Retinal pigment epithelial cell (primary cell): ENCODE results near the gene GABRR2.

Source experiments
- DNase-seq: peaks from one replicate; pipeline ENCODE4 v3.0.0-alpha.2; 2010; ENCODE audit warnings: low read depth
- H3K4me3 ChIP-seq: 2 replicates; pipeline ENCODE4 v1.5.1; 2011; ENCODE audit warnings: mild to moderate bottlenecking, low read length, control low read depth, moderate library complexity
- TF ChIP-seq, protein P1 (sequence below): conservative IDR thresholded peaks from 2 replicates; pipeline ENCODE4 v1.5.1; 2011; ENCODE audit warnings: low read depth, low read length, control low read depth, inconsistent platforms

GABRR2 gene

DNA sequence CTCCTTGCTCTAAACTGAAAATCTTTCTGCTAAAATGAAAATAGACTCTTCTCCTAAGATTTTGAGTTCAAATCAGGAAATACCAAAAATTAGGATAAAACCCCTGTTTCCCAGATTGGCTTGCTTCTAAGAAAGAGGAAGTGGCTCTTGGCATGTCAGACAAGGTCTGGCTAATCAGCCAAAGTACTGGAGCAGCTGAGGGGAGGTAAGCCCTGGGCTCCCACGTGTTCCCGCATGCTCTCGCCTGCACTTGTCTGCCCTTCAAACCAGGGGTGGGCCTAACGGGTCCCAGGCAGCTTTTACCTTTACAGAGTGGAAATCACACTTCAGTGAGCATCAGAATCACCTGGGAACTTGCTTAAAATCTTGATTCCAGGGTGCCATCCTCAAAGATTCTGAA lies 54.8 kb downstream of the GABRR2 start:
- TF ChIP-seq, protein P1, sequence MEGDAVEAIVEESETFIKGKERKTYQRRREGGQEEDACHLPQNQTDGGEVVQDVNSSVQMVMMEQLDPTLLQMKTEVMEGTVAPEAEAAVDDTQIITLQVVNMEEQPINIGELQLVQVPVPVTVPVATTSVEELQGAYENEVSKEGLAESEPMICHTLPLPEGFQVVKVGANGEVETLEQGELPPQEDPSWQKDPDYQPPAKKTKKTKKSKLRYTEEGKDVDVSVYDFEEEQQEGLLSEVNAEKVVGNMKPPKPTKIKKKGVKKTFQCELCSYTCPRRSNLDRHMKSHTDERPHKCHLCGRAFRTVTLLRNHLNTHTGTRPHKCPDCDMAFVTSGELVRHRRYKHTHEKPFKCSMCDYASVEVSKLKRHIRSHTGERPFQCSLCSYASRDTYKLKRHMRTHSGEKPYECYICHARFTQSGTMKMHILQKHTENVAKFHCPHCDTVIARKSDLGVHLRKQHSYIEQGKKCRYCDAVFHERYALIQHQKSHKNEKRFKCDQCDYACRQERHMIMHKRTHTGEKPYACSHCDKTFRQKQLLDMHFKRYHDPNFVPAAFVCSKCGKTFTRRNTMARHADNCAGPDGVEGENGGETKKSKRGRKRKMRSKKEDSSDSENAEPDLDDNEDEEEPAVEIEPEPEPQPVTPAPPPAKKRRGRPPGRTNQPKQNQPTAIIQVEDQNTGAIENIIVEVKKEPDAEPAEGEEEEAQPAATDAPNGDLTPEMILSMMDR, result no peak
- no peak for DNase-seq
- no peak overlapping the region for H3K4me3 ChIP-seq

DNA sequence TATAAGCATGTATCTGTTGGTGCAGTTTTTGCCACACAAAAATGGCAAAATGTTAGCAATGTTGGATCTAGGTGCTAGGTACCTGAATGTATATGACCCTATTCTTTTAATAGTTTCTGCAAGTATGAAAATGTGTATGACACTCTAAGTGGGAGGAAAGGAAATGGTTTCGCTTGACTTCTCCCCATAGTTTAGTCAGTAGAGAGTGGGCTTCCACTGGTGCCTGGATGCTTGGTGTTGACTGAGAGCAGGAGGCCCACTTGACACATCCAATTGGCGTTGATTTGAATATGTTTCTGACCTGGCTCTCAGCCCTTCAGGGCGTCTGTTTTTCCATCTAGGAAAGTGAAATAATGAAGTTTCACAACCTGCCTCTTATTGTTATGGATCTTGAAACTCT lies 56.2 kb downstream of the GABRR2 start:
- TF ChIP-seq, protein P1, result no peak
- H3K4me3 ChIP-seq, result no peak overlapping the region
- DNase-seq, result no peak

DNA sequence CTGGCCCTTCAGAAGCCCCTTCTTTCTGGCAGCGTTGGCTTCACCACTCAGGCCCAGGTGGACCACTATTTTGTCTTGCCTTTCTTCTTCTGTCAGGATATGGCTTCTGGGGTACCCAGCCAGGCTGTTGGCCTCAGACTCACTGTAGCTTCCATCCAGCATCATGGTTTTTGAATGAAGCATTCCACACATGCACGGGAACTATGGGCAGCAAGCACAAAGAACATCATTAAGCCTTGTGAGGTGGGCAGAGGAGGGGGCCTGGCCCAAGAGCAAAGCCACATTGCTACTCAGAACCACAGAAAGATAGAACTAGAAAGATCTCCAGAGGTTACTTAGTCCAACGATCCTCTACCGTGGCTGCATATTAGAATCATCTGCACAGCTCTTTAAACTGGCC lies 57.3 kb downstream of the GABRR2 start:
- DNase-seq, result no peak
- no peak overlapping the region for H3K4me3 ChIP-seq
- TF ChIP-seq, protein P1, result no peak

DNA sequence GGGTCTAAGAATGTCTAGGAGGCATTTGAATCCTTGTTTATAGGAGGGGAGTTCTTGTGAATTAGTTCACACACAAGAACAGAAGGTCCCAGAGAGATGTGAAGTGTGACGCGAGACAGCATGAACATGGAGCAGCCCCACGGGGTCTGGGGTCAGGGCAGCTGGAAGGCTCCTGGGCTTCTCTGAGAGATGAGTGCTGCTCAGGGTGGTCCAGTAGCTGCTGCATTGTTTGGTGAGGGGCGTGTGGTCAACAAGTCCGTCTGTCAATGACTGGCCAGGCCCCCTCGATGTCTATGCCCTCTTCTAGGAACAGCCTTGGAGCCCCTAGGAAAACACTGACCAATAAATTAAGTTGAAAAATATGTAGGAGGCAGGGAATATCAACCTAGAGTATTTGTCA lies 57.8 kb downstream of the GABRR2 start:
- TF ChIP-seq, protein P1, result no peak
- no peak overlapping the region for H3K4me3 ChIP-seq
- no peak for DNase-seq

DNA sequence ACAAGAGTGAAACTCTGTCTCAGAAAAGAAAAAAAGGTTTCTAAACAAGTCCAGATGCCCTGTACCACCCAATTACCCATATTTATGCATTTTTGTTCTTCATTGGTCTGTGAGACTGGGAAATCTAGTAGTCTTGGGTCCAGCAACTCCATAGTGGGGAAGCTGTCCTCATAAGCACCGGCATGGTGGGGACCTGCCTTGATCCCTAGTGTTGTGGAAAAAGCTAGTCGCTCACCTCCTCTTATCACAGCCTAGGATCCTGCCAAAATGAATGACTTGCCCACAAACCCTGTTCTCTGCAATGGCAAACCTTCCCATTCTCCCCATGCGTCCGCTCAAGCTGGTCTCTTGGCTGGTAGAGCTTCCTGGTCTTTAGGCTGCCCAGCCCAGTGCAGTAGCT lies 59.7 kb downstream of the GABRR2 start:
- DNase-seq, result no peak
- H3K4me3 ChIP-seq, result no peak overlapping the region
- TF ChIP-seq, protein P1, result no peak

DNA sequence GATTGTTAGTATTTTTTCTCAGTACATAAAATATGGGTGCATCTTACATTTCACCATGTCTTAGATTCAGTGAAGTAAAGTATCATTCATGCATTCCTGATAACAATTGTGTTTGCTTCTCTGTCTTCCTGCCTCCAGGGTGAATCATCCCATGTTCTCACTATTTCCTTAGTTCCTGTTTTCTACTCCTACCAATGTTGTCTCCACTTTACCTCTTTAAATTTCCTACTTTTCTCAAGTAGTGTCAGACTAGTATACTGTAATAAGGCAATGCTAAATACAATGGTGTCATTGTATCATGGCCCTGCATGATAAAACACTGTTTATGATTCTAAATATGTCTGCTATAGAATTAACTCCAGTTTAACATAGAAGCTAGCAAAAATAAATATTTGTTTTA lies 60.5 kb downstream of the GABRR2 start:
- TF ChIP-seq, protein P1, result no peak
- no peak for DNase-seq
- no peak overlapping the region for H3K4me3 ChIP-seq

DNA sequence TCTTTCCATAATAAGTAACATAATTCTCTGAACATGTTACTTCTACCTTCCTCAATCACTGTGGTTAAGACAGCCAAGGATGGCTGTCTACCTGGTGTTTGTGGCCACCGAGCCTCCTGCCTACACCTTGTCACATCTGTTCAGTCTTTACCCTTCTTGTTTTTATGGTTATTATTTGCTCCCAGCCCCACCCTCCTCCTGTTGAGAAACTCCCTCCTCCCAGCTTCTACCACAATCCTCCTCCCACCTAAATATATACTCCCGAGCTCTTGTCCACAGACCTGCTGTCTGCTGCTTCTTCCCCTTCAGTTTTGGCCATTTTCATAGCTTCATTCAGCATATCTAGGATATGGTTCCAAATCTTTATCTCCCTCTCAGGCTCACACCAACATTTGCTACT lies 62.2 kb downstream of the GABRR2 start:
- DNase-seq, result no peak
- no peak overlapping the region for H3K4me3 ChIP-seq
- TF ChIP-seq, protein P1, result no peak
